HG03575 (cell line): Measurements from ENCODE around the gene PLB1.

Experiments
- ATAC-seq: cut with Tn5 transposase; IDR thresholded peaks from one replicate; pipeline ENCODE4 v1.9.1; 2021; ENCODE audit not compliant: unreplicated experiment, insufficient number of reproducible peaks, low FRiP score; ENCODE audit errors: extremely low read depth

The PLB1 gene

DNA sequence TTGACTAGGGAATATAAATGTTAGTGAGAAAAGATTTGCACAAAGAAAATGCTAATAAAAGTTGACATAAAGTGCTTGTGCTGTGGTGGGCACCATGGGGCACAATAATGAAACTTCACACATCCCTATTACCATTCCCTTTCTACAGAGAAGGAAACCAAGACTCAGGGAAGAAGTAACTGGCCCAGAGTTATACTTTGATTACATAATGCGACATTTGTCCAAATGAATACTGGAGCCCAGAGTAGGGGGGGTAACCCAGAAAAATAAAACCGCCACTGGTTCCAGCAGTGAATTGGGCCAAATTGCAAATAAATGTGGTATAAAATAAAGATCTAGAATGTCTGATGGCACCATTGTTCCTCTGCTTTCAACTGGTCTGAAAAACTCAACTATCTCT, 149.7 kb downstream of the PLB1 start:
- no peak for ATAC-seq

DNA sequence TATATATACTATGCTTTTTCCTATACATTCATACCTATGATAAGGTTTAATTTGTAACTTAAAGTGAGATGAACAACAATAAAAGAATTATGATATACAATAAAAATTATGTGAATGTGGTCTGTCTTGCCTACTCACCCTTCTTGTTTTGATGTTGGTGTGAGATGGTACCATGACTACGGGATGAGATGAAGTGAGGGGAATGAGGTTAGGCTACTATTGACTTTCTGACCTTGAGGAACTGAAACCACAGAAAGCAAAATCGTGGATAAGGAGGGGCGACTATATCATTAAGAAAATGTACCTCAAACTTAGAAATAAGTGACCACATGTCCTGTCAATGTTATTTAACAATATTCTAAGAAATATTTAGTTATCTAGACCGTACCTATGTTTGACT, 151.8 kb downstream of the PLB1 start:
- no peak for ATAC-seq

- no peak for ATAC-seq
Observed at GRCh38 chr2:28648147-28648546, 152.3 kb downstream of the PLB1 start.

GRCh38 chr2:28648671-28649395, 153.0 kb downstream of the PLB1 start:
- ATAC-seq, result no peak

DNA sequence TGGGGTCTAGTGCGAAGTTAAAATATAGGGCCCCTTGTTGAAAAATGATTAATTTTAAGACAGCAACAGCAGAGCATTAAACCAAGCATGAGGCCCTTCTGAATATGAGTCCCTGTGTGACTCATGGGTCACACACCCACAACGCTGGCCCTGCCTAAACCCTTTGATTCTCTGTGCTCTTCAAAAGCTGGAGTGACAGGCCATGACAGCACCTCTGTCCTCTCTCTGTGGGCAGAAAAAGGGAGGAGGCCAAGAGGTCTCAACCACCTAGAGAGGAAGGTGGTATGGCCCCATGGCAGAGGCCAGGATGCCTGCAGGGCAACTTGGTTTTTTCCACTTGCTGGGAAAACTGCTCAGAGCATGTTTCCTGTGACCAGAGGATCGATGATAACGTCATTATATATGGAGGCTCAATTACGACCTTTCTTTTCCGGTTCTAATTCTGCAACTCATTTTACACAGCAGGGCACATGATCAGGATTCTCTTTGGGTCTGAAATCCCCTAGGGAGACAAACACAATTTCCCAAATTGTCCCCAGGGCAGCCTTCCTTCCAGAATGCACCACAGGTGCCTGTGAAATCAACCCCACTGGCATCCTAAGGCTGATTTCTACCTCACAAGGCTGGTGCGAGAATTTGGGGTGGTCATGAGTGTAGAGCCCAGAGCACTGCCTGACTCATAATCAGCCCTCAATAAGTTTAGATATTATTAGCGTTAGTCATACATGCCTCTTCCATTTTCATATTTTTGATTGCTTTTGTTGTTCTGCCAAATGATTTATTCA, 153.8 kb downstream of the PLB1 start:
- no peak for ATAC-seq

DNA sequence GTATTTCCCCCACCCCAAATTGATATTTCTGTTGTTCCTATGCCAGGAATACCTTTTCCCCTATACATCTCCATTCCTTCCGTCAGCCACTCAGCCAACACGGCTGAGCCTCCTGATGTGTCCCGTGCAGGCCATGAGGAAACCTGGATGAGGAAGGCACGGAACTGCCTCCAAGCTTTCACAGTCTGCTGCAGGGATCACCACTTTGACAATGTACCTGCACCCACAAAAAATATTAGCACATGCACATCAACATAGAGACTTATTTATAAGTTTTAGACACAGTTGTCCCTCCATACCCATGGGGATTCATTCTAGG, 154.4 kb downstream of the PLB1 start:
- no peak for ATAC-seq

DNA sequence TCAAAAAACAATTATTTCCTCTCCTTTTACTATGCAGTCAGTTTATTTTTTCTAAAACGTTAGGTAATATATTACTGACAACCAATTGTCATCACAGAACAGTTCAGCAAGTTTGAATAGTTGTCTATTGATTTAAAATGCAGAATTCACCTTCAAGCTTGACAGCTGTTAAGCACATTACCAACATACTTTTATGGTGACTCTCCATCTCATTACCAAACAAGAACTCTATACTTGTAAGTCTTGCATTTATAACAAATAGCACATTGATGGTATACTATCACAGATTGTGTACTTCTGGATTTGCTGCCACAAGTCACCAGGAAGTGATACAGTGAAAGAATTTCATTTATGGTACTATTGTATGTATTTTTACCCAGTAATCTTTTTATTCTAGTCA, 156.4 kb downstream of the PLB1 start:
- no peak for ATAC-seq

DNA sequence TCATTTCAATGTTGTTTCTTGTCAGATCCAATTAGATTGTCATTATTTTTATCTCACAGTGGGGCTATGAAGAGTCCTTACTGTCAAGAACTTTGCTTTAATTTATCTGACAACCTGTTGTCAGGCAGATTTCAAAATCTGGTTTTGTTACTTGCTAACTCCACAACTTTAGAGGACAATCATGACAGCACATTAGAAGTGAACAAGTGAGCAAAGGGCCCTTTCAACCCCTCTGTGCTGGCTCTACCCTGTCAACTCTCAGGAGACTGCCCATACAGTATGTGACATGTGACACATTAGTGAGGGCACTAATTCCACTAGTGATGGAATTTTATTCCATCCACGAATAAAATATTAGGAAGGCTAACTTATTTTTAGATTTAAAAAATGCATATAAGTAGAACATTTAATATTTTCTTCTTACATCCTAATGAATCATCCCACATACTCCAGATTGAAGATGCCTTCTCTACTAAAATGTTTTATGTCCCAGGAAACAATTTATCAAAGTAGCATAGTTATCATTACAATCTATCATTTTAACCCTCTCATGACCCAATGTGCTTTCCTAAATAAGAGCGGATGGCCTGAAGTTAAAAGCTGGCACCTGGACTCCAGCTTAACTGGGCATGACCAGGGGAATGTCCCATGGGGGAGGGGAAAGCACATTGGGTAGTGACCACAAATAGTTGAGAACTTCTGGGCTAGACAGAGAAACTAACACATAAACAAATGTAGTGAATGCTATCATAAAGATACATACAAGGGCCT, 158.2 kb downstream of the PLB1 start:
- no peak for ATAC-seq

- ATAC-seq, result no peak
Observed at GRCh38 chr2:28654663-28655320, 158.9 kb downstream of the PLB1 start.

- ATAC-seq, result no peak
Observed at GRCh38 chr2:28656937-28657615, 161.2 kb downstream of the PLB1 start.

- ATAC-seq, result no peak
Observed at GRCh38 chr2:28658369-28658768, 162.5 kb downstream of the PLB1 start.

DNA sequence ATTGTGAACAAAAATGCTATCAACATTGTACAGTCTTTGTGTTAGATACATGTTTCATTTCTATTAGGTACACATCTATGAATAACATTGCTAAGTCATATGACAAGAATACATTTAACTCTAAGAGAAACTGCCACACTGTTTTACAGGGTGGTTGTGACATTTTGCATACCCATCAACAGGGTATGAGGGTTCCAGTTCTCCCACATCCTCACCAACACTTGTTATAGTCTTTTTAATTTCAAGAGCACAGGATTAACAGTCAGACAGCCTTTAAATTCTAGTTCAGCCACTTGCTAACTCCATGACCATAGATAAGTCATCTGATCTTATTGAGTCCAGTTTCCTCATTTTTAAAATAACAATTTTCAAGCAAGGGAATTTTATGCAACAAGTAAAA, 163.3 kb downstream of the PLB1 start:
- ATAC-seq, result no peak

- ATAC-seq, result no peak
Observed at GRCh38 chr2:28661589-28662001, 165.7 kb downstream of the PLB1 start.

- ATAC-seq, result no peak
Observed at GRCh38 chr2:28662044-28662443, 166.2 kb downstream of the PLB1 start.

DNA sequence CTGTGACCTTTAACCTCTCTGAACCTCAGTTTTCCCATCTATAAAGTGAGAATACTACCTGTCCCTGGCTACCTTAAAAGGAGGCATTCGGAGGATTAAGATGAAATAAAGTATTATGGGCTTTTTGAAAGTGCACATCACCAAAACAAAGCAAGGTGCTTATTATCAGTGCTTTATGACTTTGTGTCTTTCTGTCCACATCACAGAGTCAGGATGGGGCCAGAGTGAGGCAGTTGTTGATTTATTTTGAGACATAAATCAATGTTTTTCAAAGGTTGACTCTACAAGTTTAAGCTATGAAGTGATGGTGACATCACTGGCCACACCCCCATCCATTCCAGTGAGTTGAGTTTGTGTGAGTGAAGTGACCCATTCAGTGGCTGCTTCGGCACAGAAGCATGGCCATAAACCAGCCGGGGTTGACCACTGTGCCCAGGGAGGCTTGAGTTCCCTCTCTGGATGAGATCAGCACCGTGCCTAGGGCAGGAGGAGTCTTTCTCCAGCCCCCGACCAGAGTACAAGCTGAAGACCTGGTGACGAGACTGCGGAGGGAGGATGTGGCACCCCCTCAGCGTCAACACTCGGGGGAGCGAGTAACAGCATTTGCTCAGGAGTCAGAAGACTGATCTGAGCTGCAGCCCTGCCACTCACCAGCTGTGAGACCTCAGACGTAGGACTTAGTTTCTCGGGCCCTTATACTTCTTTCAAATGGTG, 166.8 kb downstream of the PLB1 start:
- no peak for ATAC-seq

GRCh38 chr2:28663359-28663758, 167.5 kb downstream of the PLB1 start:
- ATAC-seq, result no peak

GRCh38 chr2:28664120-28664842, 168.4 kb downstream of the PLB1 start:
- no peak for ATAC-seq
